Thyroid gland (tissue), 4 donors: Measurements from ENCODE around the gene DAGLA.

Experiments
- POLR2A ChIP-seq, 2 donors: fragments of 450-650 bp; IDR thresholded peaks; one replicate each; pipeline ENCODE4 v1.6.1; 2017; ENCODE audit warnings: antibody characterized with exemption in 2 of 2, mild to moderate bottlenecking in 2 of 2, moderate library complexity in 1 of 2
- TF ChIP-seq, protein P1 (sequence below), 6 experiments: fragments of 200-600 bp in 3 of 6; fragments of 450-650 bp in 3 of 6; sonication (generic) in 3 of 6; IDR thresholded peaks; one replicate each; pipeline ENCODE4 v1.5.1; 2016 to 2019; ENCODE audit warnings: antibody characterized with exemption in 6 of 6, mild to moderate bottlenecking in 2 of 6, inconsistent platforms in 1 of 6, moderate library complexity in 1 of 6

DNA sequence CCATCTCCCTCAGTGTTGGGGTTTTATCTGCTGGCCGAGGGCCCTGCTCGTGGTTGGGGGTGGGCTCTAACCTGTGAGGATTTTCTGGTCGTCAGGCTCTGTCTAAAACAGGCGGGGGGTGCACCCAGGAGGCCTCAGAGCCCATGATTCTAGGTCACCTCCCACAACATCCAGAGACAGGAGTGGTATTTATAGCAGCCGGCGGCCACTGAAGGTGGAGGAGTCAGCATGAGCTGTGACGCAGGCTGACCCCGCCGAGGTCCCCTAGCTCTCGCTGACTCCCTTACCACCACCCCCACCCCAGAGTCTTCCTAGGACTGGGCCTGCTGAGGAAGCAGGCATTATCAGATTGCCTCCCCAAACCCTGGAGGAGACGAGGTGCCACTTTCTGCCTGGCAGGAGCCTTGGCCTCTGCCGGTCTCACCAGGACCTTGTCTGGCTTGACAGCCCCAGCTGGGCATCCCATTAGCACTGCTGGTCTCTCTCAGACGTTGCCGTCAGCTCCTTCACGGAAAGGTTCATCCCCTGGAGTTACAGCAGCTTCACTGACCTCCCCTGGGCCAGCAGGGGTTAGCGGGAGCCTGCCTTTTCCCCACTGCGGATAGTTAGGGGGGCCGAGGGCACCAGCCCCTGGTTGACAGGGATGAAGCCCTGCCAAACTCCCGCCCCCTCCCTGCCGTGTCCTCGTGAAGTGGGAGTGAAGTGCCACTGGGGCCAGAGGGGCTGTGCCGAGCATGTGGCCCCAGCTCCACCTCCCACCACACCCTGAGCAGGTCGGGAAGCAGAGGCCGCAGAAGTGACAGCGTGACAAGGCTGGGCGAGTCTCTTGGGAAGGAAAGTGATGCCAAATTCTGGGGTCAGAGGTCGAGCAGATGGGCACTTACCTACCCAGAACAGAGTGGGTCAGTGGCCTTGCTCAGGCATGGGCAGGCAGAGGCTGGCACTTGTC lies 26.5 kb downstream of the DAGLA start:
- TF ChIP-seq, protein P1, sequence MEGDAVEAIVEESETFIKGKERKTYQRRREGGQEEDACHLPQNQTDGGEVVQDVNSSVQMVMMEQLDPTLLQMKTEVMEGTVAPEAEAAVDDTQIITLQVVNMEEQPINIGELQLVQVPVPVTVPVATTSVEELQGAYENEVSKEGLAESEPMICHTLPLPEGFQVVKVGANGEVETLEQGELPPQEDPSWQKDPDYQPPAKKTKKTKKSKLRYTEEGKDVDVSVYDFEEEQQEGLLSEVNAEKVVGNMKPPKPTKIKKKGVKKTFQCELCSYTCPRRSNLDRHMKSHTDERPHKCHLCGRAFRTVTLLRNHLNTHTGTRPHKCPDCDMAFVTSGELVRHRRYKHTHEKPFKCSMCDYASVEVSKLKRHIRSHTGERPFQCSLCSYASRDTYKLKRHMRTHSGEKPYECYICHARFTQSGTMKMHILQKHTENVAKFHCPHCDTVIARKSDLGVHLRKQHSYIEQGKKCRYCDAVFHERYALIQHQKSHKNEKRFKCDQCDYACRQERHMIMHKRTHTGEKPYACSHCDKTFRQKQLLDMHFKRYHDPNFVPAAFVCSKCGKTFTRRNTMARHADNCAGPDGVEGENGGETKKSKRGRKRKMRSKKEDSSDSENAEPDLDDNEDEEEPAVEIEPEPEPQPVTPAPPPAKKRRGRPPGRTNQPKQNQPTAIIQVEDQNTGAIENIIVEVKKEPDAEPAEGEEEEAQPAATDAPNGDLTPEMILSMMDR (IDR thresholded peaks at IDR 0.05), result no peak
- no peak for TF ChIP-seq POLR2A (IDR thresholded peaks at IDR 0.05)
